GM19468 (cell line): ENCODE data around the gene ATF6B.

Experiments
- ATAC-seq: cut with Tn5 transposase; IDR thresholded peaks from one replicate; pipeline ENCODE4 v1.9.1; 2021; ENCODE audit warnings: mild to moderate bottlenecking, moderate library complexity, moderate number of reproducible peaks; ENCODE audit not compliant: unreplicated experiment; ENCODE audit errors: extremely low read depth

Gene ATF6B

GRCh38 chr6:32137454-32137853, 9.4 kb upstream of the ATF6B start:
- ATAC-seq, result no peak

- ATAC-seq, result no peak
Observed at GRCh38 chr6:32133786-32134185, 5.7 kb upstream of the ATF6B start.

- ATAC-seq, result no peak
Observed at GRCh38 chr6:32132110-32132509, 4.1 kb upstream of the ATF6B start.

- no peak for ATAC-seq
Observed at GRCh38 chr6:32131439-32131948, 3.4 kb upstream of the ATF6B start.

GRCh38 chr6:32129297-32130088, 1.4 kb upstream of the ATF6B start:
- no peak for ATAC-seq

DNA sequence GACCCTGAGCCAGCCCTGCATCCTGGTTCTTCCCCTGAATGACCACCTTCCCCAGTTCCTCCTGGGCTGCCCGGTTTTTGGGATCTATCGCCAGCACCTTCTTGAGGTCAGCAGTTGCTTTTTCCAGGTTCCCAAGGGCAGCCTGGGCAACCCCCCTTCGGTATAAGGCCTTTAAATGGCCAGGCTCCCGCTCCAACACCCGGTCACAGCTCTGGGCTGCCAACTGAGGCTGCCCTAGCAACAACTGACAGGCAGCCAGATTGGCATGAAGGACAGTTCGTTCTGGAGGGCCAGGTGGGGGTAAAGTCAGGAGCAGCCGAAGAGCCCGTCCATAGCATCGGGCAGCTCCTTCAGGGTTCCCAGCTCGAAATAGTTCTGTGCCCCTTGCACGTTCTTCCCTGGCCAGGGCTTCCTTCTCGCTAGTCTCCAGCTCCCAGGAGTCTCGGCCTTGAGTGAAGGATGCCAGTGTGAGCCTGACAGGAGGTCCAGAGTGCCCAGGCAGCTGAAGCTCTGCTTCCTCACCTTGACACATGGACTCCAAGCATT, 778 bp upstream of the ATF6B start:
- no peak for ATAC-seq

- no peak for ATAC-seq
Observed at GRCh38 chr6:32127409-32127716, 683 bp downstream of the ATF6B start.

GRCh38 chr6:32126880-32127279, 1.2 kb downstream of the ATF6B start:
- no peak for ATAC-seq

DNA sequence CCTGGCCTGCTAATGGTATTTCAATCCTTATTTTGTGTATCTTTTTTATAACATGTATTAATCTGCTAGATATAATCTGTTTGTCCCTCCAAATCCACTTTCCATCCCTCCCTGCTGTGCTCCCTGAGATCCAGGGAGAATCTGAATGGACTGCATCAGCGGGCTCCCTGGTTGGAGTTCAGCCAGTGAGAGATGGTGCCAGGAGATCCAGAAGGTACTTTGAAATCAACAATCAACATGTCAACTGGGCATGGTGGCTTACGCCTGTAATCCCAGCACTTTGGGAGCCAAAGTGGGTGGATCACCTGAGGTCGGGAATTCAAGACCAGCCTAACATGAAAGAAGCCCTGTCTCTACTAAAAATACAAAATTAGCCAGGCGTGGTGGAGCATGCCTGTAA, 4.4 kb downstream of the ATF6B start:
- ATAC-seq, result no peak

DNA sequence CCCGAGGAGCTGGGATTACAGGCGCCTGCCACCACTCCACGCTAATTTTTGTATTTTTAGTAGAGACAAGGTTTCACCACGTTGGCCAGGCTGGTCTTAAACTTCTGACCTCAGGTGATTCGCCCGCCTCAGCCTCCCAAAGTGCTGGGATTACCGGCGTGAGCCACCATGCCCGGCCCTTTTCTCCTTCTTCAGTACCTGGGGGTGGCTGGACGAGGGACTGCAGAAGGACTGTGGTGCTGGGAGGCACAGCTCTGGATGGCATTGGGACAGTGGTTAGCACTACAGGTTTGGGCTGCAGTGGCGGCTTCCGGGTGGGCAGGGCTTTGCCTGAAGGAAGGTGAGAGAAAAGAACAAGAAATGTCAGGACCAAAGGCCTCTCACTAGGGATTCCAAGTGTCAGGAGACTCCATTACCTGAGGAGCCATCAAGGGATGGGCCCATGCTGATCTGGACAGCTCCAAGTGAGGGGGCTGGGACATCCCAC, 7.4 kb downstream of the ATF6B start:
- no peak for ATAC-seq

DNA sequence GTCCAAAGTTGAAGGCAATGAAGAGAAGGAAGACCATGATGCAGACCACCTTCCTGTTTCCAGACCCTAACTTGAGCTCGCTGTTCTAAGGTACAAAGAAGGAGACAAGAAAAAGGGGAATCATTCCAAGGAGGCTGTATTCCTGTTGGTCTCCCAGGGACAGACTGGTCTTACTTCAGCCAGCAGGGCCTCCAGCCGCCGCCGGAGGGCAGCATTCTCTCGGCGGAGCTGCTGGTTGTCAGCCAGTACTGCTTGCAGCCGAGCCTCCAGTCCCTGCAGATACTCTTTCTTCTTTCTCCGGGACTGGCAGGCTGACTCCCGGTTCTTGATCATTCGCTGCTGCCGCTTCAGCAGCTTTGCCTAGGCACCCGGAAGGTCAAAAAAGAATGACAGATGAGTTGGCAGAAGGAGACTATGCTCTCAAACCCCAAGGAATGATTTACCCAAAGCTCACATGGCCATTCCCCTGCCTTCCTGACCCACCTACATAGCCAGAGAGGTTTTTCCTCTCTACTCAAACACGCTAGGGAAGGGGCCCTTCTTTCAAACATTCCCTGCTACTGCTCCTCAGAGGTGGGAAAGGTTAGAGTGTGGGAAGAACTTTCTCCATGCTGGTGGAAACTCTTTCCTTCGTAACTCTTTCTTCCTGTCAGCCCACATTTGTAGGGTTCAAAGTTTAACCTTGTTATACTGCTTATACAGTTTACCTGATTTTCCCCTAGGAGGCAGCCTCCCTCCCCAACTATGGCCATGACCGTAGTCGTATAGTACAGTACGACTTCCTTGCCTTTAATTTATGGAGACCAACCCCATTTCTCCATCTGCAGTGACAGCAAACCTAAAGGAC, 9.0 kb downstream of the ATF6B start:
- no peak for ATAC-seq

DNA sequence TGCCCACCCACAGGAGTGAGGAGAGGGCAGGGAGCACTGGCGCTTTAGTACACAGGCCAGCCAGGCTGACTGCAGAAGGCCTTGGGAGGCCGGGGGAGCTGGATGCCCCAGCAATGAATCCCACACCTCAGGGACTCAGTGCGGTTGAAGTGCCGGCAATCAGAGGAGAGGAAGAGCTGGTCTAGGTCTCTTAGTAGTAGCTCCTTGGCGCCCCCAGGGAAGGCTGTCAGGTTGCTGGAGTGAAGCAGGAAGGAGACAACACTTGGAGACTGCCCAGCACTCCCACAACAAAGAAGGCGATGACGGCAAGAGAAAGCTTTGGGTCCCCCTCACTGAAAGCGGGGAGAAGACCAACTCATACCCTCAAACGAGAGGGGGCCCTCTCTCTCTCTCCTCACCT, 10.6 kb downstream of the ATF6B start:
- no peak for ATAC-seq

DNA sequence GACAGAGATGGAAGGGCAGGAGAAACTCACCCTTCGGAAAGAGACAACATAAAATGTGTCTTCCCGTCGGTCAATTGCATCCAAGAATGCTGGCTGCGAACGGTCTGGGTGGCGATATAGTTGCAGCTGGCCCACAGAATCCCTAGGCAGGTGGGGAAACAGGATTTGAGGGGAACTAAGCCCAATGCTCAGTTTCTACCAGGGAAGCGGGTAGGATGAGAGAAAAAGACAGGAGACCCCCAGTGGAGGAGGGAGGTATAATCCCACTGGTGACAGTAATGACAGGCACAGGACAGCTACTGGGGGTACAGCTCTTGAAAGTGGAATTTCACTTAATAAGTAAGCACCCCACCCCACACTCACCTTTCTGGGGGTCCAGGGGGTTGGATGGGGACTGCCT, 11.4 kb downstream of the ATF6B start:
- ATAC-seq, result no peak

- ATAC-seq, result no peak
Observed at GRCh38 chr6:32115623-32116022, 12.4 kb downstream of the ATF6B start.

DNA sequence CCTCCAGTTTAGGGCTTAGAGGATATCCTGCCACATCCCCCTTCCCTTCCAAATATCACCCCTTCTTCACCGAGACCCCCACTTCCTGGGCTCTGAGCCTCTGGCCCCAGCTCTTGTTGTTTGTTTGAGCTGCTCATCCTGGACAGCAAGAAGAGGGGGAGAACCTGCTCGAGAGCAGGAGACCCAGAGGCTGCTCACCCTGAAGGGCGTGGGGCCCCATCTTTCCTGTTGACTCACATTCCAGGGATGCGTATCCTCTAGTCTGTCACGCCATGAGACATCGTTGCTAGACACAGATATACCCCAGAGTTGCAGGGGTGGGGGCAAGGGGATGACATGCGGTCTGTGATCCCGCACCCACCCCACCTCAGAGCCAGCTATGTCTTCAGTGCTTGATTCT, 13.2 kb downstream of the ATF6B start:
- ATAC-seq, result no peak

GRCh38 chr6:32113386-32114352, 14.4 kb downstream of the ATF6B start:
- ATAC-seq, result no peak

DNA sequence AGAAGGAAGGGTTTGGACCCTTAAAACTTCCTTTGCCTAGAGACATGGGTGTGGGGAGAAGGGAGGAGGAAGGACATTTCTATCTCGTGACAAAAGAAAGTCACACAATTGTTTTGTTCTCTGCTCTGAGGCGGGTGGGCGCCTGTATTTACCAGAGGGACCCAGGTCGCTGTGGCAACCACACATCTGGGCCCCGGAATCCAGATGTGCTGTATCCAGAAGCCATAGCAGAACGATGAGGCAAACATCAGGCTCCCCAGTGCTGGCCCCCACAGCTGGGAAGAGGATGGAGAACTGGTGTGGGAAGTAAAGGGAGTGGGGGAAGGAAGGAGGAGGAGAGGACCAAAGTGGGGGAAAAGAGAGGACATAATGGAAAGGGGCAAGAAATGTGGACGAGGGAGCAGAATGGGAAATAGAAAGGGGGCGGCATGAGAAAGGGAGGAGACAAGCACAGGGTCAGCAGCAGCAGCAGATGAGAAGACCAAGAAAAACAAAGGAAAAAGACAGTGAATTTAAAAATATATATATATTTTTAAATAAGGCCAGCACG, 15.5 kb downstream of the ATF6B start:
- no peak for ATAC-seq

- no peak for ATAC-seq
Observed at GRCh38 chr6:32111424-32112066, 16.5 kb downstream of the ATF6B start.

GRCh38 chr6:32110632-32111031, 17.4 kb downstream of the ATF6B start:
- no peak for ATAC-seq
